DND-41 (cell line): ENCODE results near the gene SHMT2.

Experiments used
- CTCF ChIP-seq: IDR thresholded peaks from 2 replicates; pipeline ENCODE4 v1.5.1; 2012; ENCODE audit warnings: borderline replicate concordance, low read length, moderate library complexity, mild to moderate bottlenecking; ENCODE audit not compliant: poor library complexity, severe bottlenecking; ENCODE audit errors: extremely low read depth
- EZH2 ChIP-seq: IDR thresholded peaks from 3 replicates; pipeline ENCODE4 v1.6.1; 2012; ENCODE audit warnings: borderline replicate concordance, low read depth, mild to moderate bottlenecking, moderate library complexity, low read length, inconsistent platforms; ENCODE audit not compliant: severe bottlenecking

- TF ChIP-seq CTCF (no peak), EZH2 (no peak)
Observed at GRCh38 chr12:57207731-57208630, 21.5 kb upstream of the SHMT2 start.
